Stimulated activated naive CD4-positive, alpha-beta T cell treated with Interleukin-2 at 50 U/mL for 16 hours (primary cell): ENCODE data around the gene ADGRD1.

ENCODE experiments used
- DNase-seq: peaks from one replicate; lab custom pipeline; 2025; lab: John Stamatoyannopoulos, UW

Gene ADGRD1

DNA sequence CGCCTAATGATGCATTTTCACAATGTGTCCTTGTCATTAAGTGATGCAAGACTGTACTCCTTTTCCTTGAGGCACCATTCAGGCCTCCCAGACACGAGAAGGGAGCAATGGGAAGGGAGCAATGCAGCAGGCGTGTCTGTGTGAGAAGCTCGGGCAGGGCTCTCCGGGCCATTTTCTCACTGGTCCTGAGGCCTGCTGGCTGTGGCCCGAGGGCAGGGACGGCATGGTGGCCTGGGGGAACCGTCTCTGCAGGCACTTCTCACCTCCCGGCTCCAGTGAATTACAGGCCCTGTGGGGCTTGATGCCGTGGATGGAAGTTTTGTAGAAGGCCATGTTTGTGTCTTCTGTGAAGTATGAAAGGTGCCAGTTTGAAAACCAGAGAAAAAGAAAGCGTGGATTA lies 71.0 kb downstream of the ADGRD1 start:
- no peak for DNase-seq

- no peak for DNase-seq
Observed at GRCh38 chr12:131025234-131025633, 71.5 kb downstream of the ADGRD1 start.

- DNase-seq = no peak
Observed at GRCh38 chr12:131025939-131026702, 72.4 kb downstream of the ADGRD1 start.

GRCh38 chr12:131026754-131027153 lies 73.0 kb downstream of the ADGRD1 start:
- DNase-seq = no peak

GRCh38 chr12:131027264-131027663 lies 73.6 kb downstream of the ADGRD1 start:
- no peak for DNase-seq

DNA sequence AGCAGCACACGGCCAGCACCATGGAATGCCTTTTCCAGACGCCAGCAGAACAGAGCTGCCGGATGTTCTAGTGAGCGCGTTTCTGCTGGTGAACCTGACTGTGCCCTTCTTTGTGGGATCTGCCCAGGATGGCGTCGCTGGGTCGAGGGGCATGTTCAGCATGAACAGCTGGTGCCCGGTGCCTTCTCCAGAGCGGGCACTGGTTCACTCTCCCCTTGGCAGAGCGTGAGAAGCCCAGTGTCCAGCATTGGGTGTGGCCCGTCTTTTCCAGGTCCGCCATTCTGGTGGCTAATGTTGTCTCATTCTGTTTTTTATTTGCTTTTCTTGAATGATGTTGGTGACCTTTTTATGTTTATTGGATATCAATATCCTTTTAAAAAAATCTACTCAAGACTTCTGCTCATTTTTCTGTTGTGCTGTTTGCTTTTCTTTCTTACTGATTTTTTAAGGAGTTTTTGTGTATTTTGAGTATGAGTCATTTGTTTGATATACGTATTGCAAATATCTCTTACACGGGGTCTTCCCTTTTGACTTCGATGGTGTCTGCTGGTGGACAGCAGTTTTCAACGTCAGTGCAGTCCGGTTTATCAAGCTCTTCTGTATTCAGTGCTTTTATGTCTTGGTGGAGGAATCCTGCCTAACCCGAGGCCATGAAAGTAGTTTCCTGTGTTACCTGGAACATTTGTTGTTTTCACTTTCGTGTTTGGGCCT lies 74.3 kb downstream of the ADGRD1 start:
- no peak for DNase-seq

DNA sequence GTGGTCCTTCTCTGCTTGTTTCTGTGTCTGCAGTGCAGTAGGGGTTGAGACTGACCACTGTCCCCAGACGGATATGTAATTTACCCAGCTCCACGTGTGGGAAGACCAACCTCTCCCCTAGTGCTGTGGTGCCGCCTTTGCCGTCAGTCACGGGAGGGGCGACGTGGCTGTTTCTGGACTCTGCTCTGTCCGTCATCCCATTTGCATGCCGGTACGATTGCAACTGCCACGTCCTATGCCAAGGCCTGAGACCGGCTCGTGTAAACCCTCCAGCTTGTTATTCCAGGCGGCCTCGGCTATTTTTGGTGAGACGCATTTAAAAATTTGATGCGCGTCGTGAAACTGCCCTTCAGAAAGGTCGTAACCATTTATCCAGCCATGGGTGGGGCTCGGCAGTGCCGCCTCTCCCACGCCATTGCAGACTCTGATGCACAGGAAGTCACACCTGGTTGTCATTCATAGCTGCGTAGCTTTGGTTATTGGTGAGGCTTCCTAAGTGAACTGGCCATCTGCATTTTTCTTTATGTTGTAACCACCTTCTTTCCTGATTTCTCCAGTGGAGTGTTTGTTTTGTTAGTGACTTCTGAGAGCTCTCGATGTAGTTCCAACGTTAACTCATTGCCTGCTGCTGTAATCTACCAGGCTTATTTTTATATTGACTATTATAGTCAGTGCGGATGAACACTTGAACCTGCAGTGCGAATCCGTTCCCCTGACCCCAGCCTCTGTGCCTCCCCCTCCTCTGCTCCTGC lies 75.1 kb downstream of the ADGRD1 start:
- DNase-seq = no peak

- no peak for DNase-seq
Observed at GRCh38 chr12:131030472-131031328, 77.0 kb downstream of the ADGRD1 start.

- DNase-seq = no peak
Observed at GRCh38 chr12:131032082-131032750, 78.5 kb downstream of the ADGRD1 start.

DNA sequence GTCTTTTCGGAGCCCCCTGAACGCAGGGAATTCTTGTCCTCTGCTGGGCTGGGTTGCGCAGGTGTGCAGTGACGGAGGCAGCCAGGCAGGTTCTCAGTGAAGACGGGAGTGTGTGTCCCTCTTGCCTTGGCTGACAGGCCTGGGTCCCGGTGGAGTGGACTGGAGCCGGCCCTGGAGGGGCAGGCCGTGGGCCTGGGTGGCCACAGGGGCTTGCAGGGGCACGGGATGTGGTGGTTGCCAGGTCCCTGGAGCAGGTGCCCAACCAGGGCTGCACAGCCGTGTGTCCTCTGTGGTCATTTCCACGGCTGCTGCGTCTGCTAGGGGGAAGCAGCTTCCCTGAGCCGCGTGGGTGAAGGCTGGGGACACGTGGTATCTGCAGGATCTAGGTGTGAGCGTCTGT lies 79.8 kb downstream of the ADGRD1 start:
- DNase-seq = no peak

DNA sequence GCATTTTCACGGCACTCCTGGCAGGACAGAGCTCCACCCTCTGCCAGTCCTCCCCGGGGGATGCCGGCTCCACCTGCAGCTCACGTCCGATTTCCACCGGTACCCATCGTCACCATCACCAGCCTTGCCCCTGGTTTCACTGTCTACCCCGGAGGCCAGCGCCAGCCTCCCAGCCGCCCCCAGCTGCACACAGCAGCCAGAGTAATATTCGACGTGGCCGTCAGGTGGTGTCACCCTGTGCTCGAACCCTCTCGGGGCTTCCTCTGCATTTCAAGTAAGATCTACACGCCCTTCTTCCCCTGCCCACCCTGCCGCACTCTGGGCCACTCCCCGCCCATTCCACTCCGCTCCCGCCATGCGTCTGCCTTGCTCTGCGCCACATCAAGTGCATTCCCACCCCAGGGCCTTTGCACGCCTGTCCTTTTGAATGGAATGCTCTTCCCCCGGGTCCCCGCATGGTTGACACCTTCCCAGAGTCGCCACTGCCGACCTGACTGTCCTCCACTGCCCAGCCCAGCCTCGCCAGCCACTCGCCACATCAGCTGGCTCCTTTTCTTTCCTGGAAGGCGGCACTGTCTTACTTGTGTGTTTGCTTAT lies 80.3 kb downstream of the ADGRD1 start:
- no peak for DNase-seq

DNA sequence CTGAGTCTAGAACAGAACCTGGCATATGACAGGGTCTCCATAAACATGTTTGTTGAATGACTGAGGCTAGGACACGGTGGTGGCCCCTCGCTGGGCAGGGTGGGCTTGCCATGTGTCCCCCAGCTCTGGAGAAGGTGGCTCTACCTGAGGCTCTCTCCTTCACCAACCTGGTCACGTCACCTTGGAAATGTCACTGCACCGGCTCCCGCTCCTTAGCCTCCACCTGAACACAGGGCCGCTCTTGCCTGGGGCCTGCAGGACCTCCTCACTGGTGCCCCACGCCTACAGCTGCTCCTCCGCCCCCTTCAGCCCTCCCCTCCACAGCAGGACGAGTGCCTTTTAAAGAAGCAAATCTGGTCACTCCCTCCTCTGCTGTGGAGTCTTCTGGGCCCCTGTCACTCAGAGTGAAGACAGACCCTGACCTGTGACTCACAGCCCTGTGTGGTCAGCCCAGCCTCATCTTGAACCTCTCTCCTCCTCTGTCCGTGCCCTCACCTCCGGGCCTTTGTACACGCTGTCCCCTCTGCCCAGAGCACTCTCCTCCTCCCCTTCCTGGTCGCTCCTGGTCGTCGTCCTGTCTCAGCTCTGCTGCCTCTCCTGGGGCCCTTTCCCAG lies 81.0 kb downstream of the ADGRD1 start:
- DNase-seq = no peak

DNA sequence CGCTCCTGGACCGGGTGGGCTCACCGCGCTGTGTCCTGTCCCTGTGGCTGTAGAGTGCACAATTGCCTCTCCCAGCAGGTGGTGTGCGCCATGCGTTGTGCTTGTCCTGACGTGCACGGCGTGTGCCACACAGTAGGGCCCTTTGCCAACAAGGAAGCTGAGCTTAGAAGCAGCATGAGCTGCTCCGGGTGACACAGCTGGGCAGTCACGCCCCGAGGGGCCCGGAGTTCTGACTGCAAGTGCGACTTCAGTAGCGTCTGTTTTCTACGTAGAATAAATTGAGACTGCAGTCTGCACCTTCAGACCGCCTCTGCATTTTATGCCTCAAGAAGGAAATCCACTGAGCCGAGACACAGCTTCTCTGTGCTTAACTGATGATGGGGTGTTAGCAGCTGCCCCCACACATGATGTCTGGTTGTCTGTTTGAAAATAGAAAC lies 81.6 kb downstream of the ADGRD1 start:
- no peak for DNase-seq

- DNase-seq = no peak
Observed at GRCh38 chr12:131038159-131038558, 84.5 kb downstream of the ADGRD1 start.

DNA sequence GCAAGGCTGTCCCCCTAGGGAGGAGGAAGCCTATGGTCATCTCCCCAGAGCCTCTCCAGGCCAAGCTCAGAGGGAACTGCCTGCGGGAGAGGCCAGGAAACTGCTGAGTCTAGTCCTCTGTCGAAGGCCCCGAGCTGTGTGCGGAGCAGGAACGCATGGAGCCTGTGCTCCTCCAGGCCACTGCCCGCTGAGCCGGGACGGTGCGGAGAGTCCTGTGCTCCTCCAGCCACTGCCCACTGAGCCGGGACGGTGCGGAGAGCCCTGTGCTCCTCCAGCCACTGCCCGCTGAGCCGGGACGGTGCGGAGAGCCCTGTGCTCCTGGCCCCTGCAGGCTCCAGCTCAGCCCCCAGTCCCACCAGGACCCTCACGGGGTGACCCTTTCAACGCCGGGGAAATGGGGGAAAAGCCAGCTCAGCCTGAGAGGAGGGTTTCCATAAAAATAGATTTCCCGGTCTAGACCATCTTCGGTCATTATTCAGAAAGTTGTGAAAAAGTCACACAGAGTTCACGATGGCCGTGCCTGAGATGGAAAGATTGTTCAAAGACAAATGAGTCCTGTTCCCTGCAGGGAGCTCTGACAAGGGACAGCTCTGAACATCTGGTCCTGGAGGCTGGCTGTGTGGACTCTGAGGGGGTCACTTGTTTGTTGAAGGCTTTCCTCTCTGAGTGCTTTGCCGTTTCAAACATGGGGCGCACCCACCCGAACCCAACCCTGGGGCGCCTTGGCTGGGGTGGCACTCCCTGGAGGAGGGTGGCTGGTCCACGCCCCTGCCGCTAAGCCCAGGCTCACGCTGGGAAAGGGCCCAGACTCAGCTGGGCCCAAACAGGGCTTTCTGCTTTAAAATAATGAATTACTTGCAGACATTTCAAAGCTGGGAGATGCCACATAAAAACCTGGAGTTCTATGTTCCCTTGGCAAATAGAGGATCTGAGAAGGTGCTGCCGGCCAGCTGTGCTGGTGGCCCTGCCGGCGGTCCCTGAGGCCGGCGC lies 85.5 kb downstream of the ADGRD1 start:
- DNase-seq = no peak

DNA sequence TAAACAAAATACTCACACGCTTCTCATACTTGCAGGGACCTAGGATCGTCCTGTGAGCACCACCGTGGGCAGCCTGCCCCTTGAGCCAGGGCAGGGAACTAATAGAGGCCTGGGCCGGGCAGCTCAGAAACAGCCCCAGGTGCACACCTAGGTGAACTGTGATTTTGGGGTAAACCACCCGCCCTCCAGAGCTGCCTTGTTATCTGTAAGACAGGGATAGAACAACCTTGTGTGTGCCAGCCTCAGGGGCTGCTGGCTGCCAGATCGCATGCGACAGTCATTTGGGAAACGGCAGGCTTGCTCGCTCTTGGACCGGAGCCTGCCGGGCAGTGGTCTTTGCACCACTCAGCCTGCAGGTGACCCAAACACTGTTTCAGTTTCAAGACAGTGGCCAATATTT lies 86.8 kb downstream of the ADGRD1 start:
- no peak for DNase-seq

GRCh38 chr12:131041216-131041967 lies 87.7 kb downstream of the ADGRD1 start:
- no peak for DNase-seq
